ENCODE data around the gene OXLD1. TPM values are rescaled to one million over a fixed set of nuclear protein-coding genes. Genes with fewer than 3 reads are reported as not detected.

Gene OXLD1
- total RNA-seq, 1 experiment from 2014 or later, result 75.9 TPM

GRCh38 chr17:81635431-81635830, 31.0 kb downstream of the OXLD1 start:
- peak; percentile 51 for DNase-seq (ENCODE audit: low read depth, low spot score)
- Histone ChIP-seq H3K9me3 (ENCODE audit: control insufficient read depth in 1 of 2, insufficient read depth in 1 of 2, low read depth in 1 of 2, low read length in 2 of 2) (no peaks in the 10 kb centered on the region), H3K9ac (ENCODE audit: low read length) (peak overlapping the region; percentile 97), H4K20me1 (ENCODE audit: insufficient read depth) (peaks cover 14% of the 10 kb centered on the region; the same call in 1 of the 2 replicates), H3K27ac (ENCODE audit: low read depth, low read length) (peak overlapping the region; percentile 83), H2AFZ (ENCODE audit: low read depth, low read length, poor library complexity, severe bottlenecking) (no peak overlapping the region), H3K27me3 (ENCODE audit: insufficient read depth, low read length) (no peaks in the 10 kb centered on the region), H3K4me3 (replicated peaks in 1 of 2; ENCODE audit: low read depth in 1 of 2, low read length in 2 of 2) (peak overlapping the region; percentile 74 to 94), H3K4me1 (ENCODE audit: control insufficient read depth in 1 of 2, insufficient read depth in 2 of 2, low read length in 2 of 2) (peaks cover 12 to 26% of the 10 kb centered on the region in 2 experiments), H3K9me2 (ENCODE audit: insufficient read depth) (no peaks in the 10 kb centered on the region), H3K4me2 (ENCODE audit: low read length) (peak overlapping the region; percentile 80), H3K79me2 (ENCODE audit: insufficient read depth, low read length) (peaks cover 63% of the 10 kb centered on the region), H3K36me3 (ENCODE audit: control insufficient read depth in 1 of 2, insufficient read depth in 2 of 2, low read length in 2 of 2) (peaks cover 3 to 4% of the 10 kb centered on the region in 2 experiments; a peak in 1 of 4 replicates)
- ChIA-PET CTCF (no interaction called here), POLR2A (no interaction called here), RAD21 (ENCODE audit: low non-redundant PET in 1 of 2, low total read pairs in 2 of 2, uncharacterized antibody in 2 of 2, unreplicated experiment in 2 of 2) (no interaction called here)
- intact Hi-C loops (cut with micrococcal nuclease), result no loop called here
- no peak for TF ChIP-seq POLR2AphosphoS5 (IDR thresholded peaks at IDR 0.05; ENCODE audit: low read depth, low read length)
- TF ChIP-seq ZFX (IDR thresholded peaks at IDR 0.05), result no peak
- no peak for TF ChIP-seq EZH2 (IDR thresholded peaks at IDR 0.05)
- no peak for TF ChIP-seq EZH2phosphoT487 (IDR thresholded peaks at IDR 0.05; ENCODE audit: borderline replicate concordance)
- peak; percentile 47 for TF ChIP-seq FOSL1 (IDR thresholded peaks at IDR 0.05; ENCODE audit: low read depth)
- TF ChIP-seq REST (IDR thresholded peaks at IDR 0.05; ENCODE audit: low read depth), result no peak
- TF ChIP-seq JUND (IDR thresholded peaks at IDR 0.05), result peak; percentile 55
- no peak for TF ChIP-seq ZBTB33 (IDR thresholded peaks at IDR 0.05; ENCODE audit: extremely low read depth, insufficient replicate concordance, low read length)
- TF ChIP-seq ZNF274 (IDR thresholded peaks at IDR 0.05; ENCODE audit: low read depth, low read length), result no peak
- no peak for TF ChIP-seq CEBPB (IDR thresholded peaks at IDR 0.05; ENCODE audit: low read depth)
- peak; percentile 40; the same call in 1 of the 2 replicates for TF ChIP-seq CBX3 (IDR thresholded peaks at IDR 0.05; ENCODE audit: low read depth)
- no peak for TF ChIP-seq MAX (IDR thresholded peaks at IDR 0.05)
- no peak for TF ChIP-seq ATF3 (IDR thresholded peaks at IDR 0.05)
- TF ChIP-seq EGR1 (IDR thresholded peaks at IDR 0.05; ENCODE audit: low read depth), result peak; percentile 76
- TF ChIP-seq TCF7L2 (IDR thresholded peaks at IDR 0.05; ENCODE audit: borderline replicate concordance, extremely low read depth, insufficient read depth, insufficient read length), result no peak
- no peak for TF ChIP-seq RAD21 (IDR thresholded peaks at IDR 0.05; ENCODE audit: low read depth)
- peak; percentile 47; the same call in 1 of the 2 replicates for TF ChIP-seq SP1 (IDR thresholded peaks at IDR 0.05; ENCODE audit: low read depth)
- no peak for TF ChIP-seq SRF (IDR thresholded peaks at IDR 0.05; ENCODE audit: low read depth)
- peak; percentile 53 for ATAC-seq
- TSS peak; percentile 76 for BruUV-seq (replicated peaks)

Data from HCT116 (cell line).